ENCODE data around the gene FANCC. TPM values are rescaled to one million over a fixed set of nuclear protein-coding genes. Genes with fewer than 3 reads are reported as not detected.

Gene FANCC
- total and polyA plus RNA-seq, 2 experiments from 2014 or later = 5.0 to 5.3 TPM

DNA sequence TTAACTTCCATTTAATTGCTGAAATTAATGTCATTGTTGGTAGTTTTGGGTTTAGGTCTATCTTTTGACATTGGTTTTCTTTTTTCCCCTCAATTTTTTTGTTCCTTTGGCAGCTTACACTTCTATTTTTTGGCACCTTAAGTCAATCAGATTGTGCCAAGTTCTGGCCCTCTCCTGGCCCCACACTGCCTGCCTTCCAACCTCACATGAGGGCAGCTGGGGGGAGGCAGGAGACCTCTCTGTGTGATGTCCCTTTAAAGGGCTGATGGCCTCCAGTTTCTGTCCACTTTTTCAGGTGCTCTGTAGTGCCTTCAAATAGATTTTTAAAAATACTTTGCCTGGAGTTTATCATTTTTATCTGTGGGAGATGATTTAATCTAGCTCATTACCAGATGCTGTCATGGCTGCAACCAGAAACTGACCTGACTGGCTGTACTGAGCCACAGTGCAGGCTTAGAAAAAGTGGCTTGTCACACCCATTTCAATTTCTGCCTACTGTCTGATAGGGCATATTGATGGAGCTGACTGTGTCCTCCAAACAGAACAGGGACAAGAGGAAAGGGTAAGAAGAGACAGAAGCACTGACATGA is 196.6 kb downstream of the FANCC start:
- Histone ChIP-seq H3K79me2 (ENCODE audit: insufficient read depth) (no peaks in the 10 kb centered on the region), H3K4me2 (ENCODE audit: unreplicated experiment) (no peak overlapping the region), H3K4me1 (ENCODE audit: insufficient read depth) (no peaks in the 10 kb centered on the region), H3K27me3 (replicated peaks; ENCODE audit: insufficient read depth) (no peaks in the 10 kb centered on the region), H3K27ac (no peak overlapping the region), H3K9me3 (ENCODE audit: low read depth) (no peaks in the 10 kb centered on the region), H3K4me3 (no peak overlapping the region), H4K20me1 (ENCODE audit: insufficient read depth) (no peaks in the 10 kb centered on the region), H3K9me2 (ENCODE audit: insufficient read depth) (no peaks in the 10 kb centered on the region), H2AFZ (no peak overlapping the region), H3F3A (ENCODE audit: insufficient read depth) (0 out of 2 replicates have a peak, but pooled peaks cover 6% of the 10 kb centered on the region), H3K9ac (no peak overlapping the region), H3K36me3 (ENCODE audit: low read depth) (no peaks in the 10 kb centered on the region)
- no peak for TF ChIP-seq EZH2 (IDR thresholded peaks at IDR 0.05; ENCODE audit: insufficient read depth, poor library complexity, severe bottlenecking)
- no peak for TF ChIP-seq EZH2phosphoT487 (IDR thresholded peaks at IDR 0.05; ENCODE audit: insufficient read depth, low read depth)
- in situ Hi-C loops (cut with MboI) = loop anchor here (10.0 kb wide), 1 partner anchor 436 kb away; no protein-coding TSS in a partner anchor
- DNase-seq = no peak

DNA sequence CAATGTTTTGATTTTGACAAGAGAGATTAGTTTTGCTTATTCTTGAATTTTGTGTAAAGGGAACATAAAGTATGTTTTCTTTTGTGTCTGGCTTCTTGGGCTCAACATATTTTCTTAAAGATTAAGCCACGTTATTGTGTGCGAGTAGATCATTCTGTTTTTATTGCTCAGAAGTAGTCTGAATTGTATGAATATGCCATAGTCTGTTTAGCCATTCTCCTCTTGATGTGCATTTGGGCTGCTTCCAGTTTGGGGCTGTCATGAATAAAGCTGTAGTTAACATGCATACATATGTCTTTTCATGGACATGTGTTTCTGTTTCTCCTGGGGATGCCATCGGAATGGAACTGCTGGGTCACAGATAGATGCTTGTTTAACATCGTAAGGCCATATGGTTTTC is 198.9 kb downstream of the FANCC start:
- no peaks in the 10 kb centered on the region for H4K20me1 ChIP-seq (ENCODE audit: insufficient read depth)
- WGBS, 2 experiments (ENCODE audit: low coverage in 1 of 2, low lambda C conversion rate in 2 of 2, missing lambda C conversion rate in 2 of 2) = 52 to 54% methylated on average over 4 of the region's 4 CpGs
- no peaks in the 10 kb centered on the region for H3K4me1 ChIP-seq (ENCODE audit: insufficient read depth)
- no peaks in the 10 kb centered on the region for H3K79me2 ChIP-seq (ENCODE audit: insufficient read depth)
- no peak for DNase-seq
- no peak overlapping the region for H3K9ac ChIP-seq
- no peaks in the 10 kb centered on the region for H3K9me3 ChIP-seq (ENCODE audit: low read depth)
- no peaks in the 10 kb centered on the region for H3K27me3 ChIP-seq (replicated peaks; ENCODE audit: insufficient read depth)
- H3F3A ChIP-seq (ENCODE audit: insufficient read depth) = 0 out of 2 replicates have a peak, but pooled peaks cover 6% of the 10 kb centered on the region
- in situ Hi-C loops (cut with MboI) = no loop called here
- no peak overlapping the region for H3K27ac ChIP-seq
- no peak overlapping the region for H2AFZ ChIP-seq
- H3K9me2 ChIP-seq (ENCODE audit: insufficient read depth) = no peaks in the 10 kb centered on the region
- H3K36me3 ChIP-seq (ENCODE audit: low read depth) = no peaks in the 10 kb centered on the region
- H3K4me3 ChIP-seq = no peak overlapping the region
- no peak for TF ChIP-seq EZH2 (IDR thresholded peaks at IDR 0.05; ENCODE audit: insufficient read depth, poor library complexity, severe bottlenecking)
- TF ChIP-seq EZH2phosphoT487 (IDR thresholded peaks at IDR 0.05; ENCODE audit: insufficient read depth, low read depth) = no peak
- H3K4me2 ChIP-seq (ENCODE audit: unreplicated experiment) = no peak overlapping the region

DNA sequence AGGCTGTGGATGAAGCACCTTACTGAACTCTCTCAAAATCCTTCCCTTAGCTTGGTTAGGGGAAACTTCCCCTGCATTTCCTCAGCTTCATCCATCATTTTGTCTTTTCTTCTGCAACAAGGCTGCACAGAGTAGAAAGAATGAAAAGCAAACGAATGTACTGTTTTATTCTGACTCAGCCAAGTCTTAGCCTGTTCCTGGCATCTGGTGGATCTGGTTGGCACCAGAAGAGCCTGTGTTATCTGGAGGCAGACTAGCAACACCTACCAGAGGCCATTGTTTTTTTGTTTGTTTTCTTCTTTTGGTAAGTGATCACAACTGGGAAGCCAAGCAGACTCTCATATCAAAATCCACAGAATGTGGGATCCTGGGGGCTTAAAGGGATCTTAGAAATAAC is 200.7 kb downstream of the FANCC start:
- 5 to 9% methylated on average over 1 of the region's 1 CpG for whole genome bisulfite sequencing, 2 experiments (ENCODE audit: low coverage in 1 of 2, low lambda C conversion rate in 2 of 2, missing lambda C conversion rate in 2 of 2)

DNA sequence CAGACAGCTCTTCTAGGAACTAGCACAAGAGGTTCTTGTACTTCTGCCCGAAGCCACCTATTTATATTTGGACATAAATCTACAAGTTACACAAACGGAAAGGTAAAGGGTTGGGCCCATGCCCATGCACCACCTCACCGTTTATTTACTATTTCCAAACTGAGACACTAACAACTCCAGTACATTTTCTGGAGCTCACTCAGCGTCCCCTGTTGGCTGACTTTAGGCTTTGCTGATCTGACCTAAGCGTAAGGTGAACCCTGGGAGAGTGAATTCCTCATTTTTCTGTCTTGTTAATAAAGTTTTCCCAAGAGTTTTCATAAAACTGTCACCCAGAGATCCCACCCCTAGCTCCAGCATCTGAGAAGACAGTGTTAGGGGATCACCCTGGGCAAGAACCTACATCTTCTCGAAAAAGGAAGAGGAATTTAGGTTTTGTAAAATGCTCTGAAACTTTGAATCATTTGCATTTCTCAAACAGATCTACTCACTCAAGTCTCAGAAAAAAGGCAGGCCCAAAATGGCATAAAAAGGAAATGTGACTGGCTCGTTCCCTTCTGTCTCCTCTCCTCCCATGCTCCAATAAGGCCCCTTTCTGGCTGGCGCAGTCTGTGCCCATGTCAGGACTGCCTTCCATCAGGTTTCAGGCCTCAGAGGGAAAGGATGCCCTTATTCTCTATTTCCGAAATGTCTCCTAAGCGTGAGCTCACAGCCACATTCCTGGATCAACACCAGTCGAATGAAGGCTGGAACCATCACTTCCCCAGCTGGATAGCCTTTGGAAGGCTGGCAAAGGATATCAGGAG is 201.3 kb downstream of the FANCC start:
- no peak overlapping the region for H3K4me3 ChIP-seq
- 0 out of 2 replicates have a peak, but pooled peaks cover 6% of the 10 kb centered on the region for H3F3A ChIP-seq (ENCODE audit: insufficient read depth)
- H3K4me2 ChIP-seq (ENCODE audit: unreplicated experiment) = no peak overlapping the region
- WGBS, 2 experiments (ENCODE audit: low coverage in 1 of 2, low lambda C conversion rate in 2 of 2, missing lambda C conversion rate in 2 of 2) = 87 to 88% methylated on average over 11 of the region's 11 CpGs
- no peak overlapping the region for H3K27ac ChIP-seq
- H2AFZ ChIP-seq = no peak overlapping the region
- H3K9ac ChIP-seq = no peak overlapping the region
- no peaks in the 10 kb centered on the region for H3K27me3 ChIP-seq (replicated peaks; ENCODE audit: insufficient read depth)
- in situ Hi-C loops (cut with MboI) = no loop called here
- no peaks in the 10 kb centered on the region for H4K20me1 ChIP-seq (ENCODE audit: insufficient read depth)
- H3K9me2 ChIP-seq (ENCODE audit: insufficient read depth) = no peaks in the 10 kb centered on the region
- H3K9me3 ChIP-seq (ENCODE audit: low read depth) = no peaks in the 10 kb centered on the region
- H3K79me2 ChIP-seq (ENCODE audit: insufficient read depth) = no peaks in the 10 kb centered on the region
- no peaks in the 10 kb centered on the region for H3K4me1 ChIP-seq (ENCODE audit: insufficient read depth)
- TF ChIP-seq EZH2 (IDR thresholded peaks at IDR 0.05; ENCODE audit: insufficient read depth, poor library complexity, severe bottlenecking) (no peak), EZH2phosphoT487 (IDR thresholded peaks at IDR 0.05; ENCODE audit: insufficient read depth, low read depth) (no peak)
- no peaks in the 10 kb centered on the region for H3K36me3 ChIP-seq (ENCODE audit: low read depth)
- no peak for DNase-seq

More for the DNA sequence above, 200.7 kb downstream of the FANCC start:
- Histone ChIP-seq H3K79me2 (ENCODE audit: insufficient read depth) (no peaks in the 10 kb centered on the region), H3K27ac (no peak overlapping the region), H3K9ac (no peak overlapping the region), H3K4me1 (ENCODE audit: insufficient read depth) (no peaks in the 10 kb centered on the region), H3K4me2 (ENCODE audit: unreplicated experiment) (no peak overlapping the region), H3K27me3 (replicated peaks; ENCODE audit: insufficient read depth) (no peaks in the 10 kb centered on the region), H4K20me1 (ENCODE audit: insufficient read depth) (no peaks in the 10 kb centered on the region), H3K9me3 (ENCODE audit: low read depth) (no peaks in the 10 kb centered on the region), H3K9me2 (ENCODE audit: insufficient read depth) (no peaks in the 10 kb centered on the region), H3K36me3 (ENCODE audit: low read depth) (no peaks in the 10 kb centered on the region), H2AFZ (no peak overlapping the region), H3F3A (ENCODE audit: insufficient read depth) (0 out of 2 replicates have a peak, but pooled peaks cover 6% of the 10 kb centered on the region), H3K4me3 (no peak overlapping the region)
- no peak for DNase-seq
- no peak for TF ChIP-seq EZH2phosphoT487 (IDR thresholded peaks at IDR 0.05; ENCODE audit: insufficient read depth, low read depth)
- no peak for TF ChIP-seq EZH2 (IDR thresholded peaks at IDR 0.05; ENCODE audit: insufficient read depth, poor library complexity, severe bottlenecking)
- in situ Hi-C loops (cut with MboI) = no loop called here
